ENCODE results near the gene MEPCE.

The MEPCE gene

GRCh38 chr7:100464791-100465190 is 35.2 kb downstream of the MEPCE start:
- no peak for DNase-seq (ENCODE audit: low spot score)

- DNase-seq (ENCODE audit: low spot score), result no peak
These were observed 35.7 kb downstream of the MEPCE start for GRCh38 chr7:100465299-100465698.

- peak; percentile 93 for DNase-seq (ENCODE audit: low spot score)
These were observed 36.2 kb downstream of the MEPCE start for GRCh38 chr7:100465702-100466311.

- DNase-seq (ENCODE audit: low spot score), result no peak
These were observed 37.3 kb downstream of the MEPCE start for GRCh38 chr7:100466653-100467605.

GRCh38 chr7:100467638-100468373 is 38.2 kb downstream of the MEPCE start:
- DNase-seq (ENCODE audit: low spot score), result no peak

- peak; percentile 93 for DNase-seq (ENCODE audit: low spot score)
These were observed 39.8 kb downstream of the MEPCE start for GRCh38 chr7:100469227-100470044.

- no peak for DNase-seq (ENCODE audit: low spot score)
These were observed 41.4 kb downstream of the MEPCE start for GRCh38 chr7:100471021-100471420.

- no peak for DNase-seq (ENCODE audit: low spot score)
These were observed 42.7 kb downstream of the MEPCE start for GRCh38 chr7:100472121-100472851.

GRCh38 chr7:100472854-100473499 is 43.3 kb downstream of the MEPCE start:
- DNase-seq (ENCODE audit: low spot score), result peak; percentile 45

- DNase-seq (ENCODE audit: low spot score), result peak; percentile 7
These were observed 45.9 kb downstream of the MEPCE start for GRCh38 chr7:100475549-100475948.

GRCh38 chr7:100476101-100476780 is 46.6 kb downstream of the MEPCE start:
- DNase-seq (ENCODE audit: low spot score), result peak; percentile 5

- DNase-seq (ENCODE audit: low spot score), result peak; percentile 56
These were observed 47.6 kb downstream of the MEPCE start for GRCh38 chr7:100476903-100477870.

- no peak for DNase-seq (ENCODE audit: low spot score)
These were observed 48.2 kb downstream of the MEPCE start for GRCh38 chr7:100477871-100478267.

GRCh38 chr7:100478958-100479660 is 49.5 kb downstream of the MEPCE start, which contains the start of gene TSC22D4:
TSS of gene TSC22D4 (minus strand) at chr7:100479214. CDS start at chr7:100478038, 1,176 bp downstream.
- peak; percentile 96 for DNase-seq (ENCODE audit: low spot score)

GRCh38 chr7:100481466-100481865 is 51.8 kb downstream of the MEPCE start:
- no peak for DNase-seq (ENCODE audit: low spot score)

- no peak for DNase-seq (ENCODE audit: low spot score)
These were observed 53.1 kb downstream of the MEPCE start for GRCh38 chr7:100482728-100483089.

- peak; percentile 88 for DNase-seq (ENCODE audit: low spot score)
These were observed 53.6 kb downstream of the MEPCE start for GRCh38 chr7:100483090-100483721.

All from GM03348 (cell line).